Gastrocnemius medialis (tissue), 4 donors: ENCODE measurements around the gene PIK3IP1. TPM values are rescaled to one million over a fixed set of nuclear protein-coding genes. Genes with fewer than 3 reads are reported as not detected.
"Not testable (repeated sequence)": the region's sequence is repeated elsewhere in the genome, so short reads cannot be mapped to it uniquely, and the experiment has no call there.

Source experiments
- ATAC-seq, 2 donors: fragments of 150-250 bp; one replicate each; pipeline ENCODE4 v1.9.1; 2016
- DNase-seq, 2 donors: peaks; one replicate each; pipeline ENCODE4 v3.0.0-alpha.2; 2019
- H3K27ac ChIP-seq, 4 donors: fragments of 200-600 bp; sonication (generic); 1 replicate in 1 of 4; 2 replicates in 3 of 4; pipeline ENCODE4 v1.5.1; 2016 to 2018; ENCODE audit warnings: mild to moderate bottlenecking in 2 of 4, moderate library complexity in 1 of 4
- H3K27me3 ChIP-seq, 3 donors: fragments of 200-600 bp; sonication (generic) in 2 of 3; 1 replicate in 1 of 3; 2 replicates in 2 of 3; pipeline versions ENCODE4 v1.5.1 to v1.6.0; 2016 to 2019; ENCODE audit warnings: mild to moderate bottlenecking in 1 of 3, moderate library complexity in 1 of 3
- H3K36me3 ChIP-seq, 2 donors: fragments of 200-600 bp; sonication (generic) in 1 of 2; one replicate each; pipeline ENCODE4 v1.5.1; 2017 to 2018
- H3K4me1 ChIP-seq, 2 donors: fragments of 200-600 bp; sonication (generic) in 1 of 2; one replicate each; pipeline ENCODE4 v1.5.1; 2016 to 2017; ENCODE audit warnings: mild to moderate bottlenecking in 2 of 2
- H3K4me3 ChIP-seq, 4 donors: fragments of 200-600 bp; sonication (generic) in 3 of 4; 1 replicate in 1 of 4; 2 replicates in 3 of 4; pipeline ENCODE4 v1.5.1; 2016 to 2019; ENCODE audit warnings: mild to moderate bottlenecking in 2 of 4
- H3K9me3 ChIP-seq, 3 donors: fragments of 200-600 bp; sonication (generic) in 2 of 3; 1 replicate in 1 of 3; 2 replicates in 2 of 3; pipeline ENCODE4 v1.5.1; 2016 to 2019
- POLR2A ChIP-seq, 2 donors: fragments of 450-650 bp; IDR thresholded peaks; one replicate each; pipeline ENCODE4 v1.6.1; 2017; ENCODE audit warnings: antibody characterized with exemption in 2 of 2, mild to moderate bottlenecking in 2 of 2, moderate library complexity in 2 of 2
- in situ Hi-C, 4 donors: fragments of 200-750 bp; cut with MboI; loops; one replicate each; pipeline versions ENCODE4 v1.15.0 to v1.8.0; 2017; ENCODE audit warnings: low sequenced_read_pairs in 4 of 4
- intact Hi-C: fragments of 100-400 bp; cut with DNase I; formaldehyde crosslinking; loops from one replicate; pipeline ENCODE4 v1.15.1; 2023; ENCODE audit warnings: low total_unique reads
- total RNA-seq, 4 donors: library from RNA; depleted of rRNA; stranded (reverse); fragments of >200 nt; gene quantifications; one replicate each; pipeline versions ENCODE4 v1.1.0 to v1.2.3, GENCODE V29; 2016
- TF ChIP-seq, protein P1 (sequence below), 5 experiments: fragments of 450-650 bp in 3 of 5; fragments of 200-600 bp in 2 of 5; sonication (generic) in 2 of 5; IDR thresholded peaks in 4 of 5; conservative IDR thresholded peaks in 1 of 5; 1 replicate in 4 of 5; 2 replicates in 1 of 5; pipeline ENCODE4 v1.5.1; 2016 to 2019; ENCODE audit warnings: antibody characterized with exemption in 5 of 5, mild to moderate bottlenecking in 3 of 5, moderate library complexity in 3 of 5

Gene PIK3IP1
- total RNA-seq, 4 donors from 2014 or later, result 11.2 to 28.3 (median 14.5) TPM

GRCh38 chr22:31321421-31321820 lies 29.1 kb upstream of the PIK3IP1 start:
- peaks cover 0 to 13% of the 10 kb centered on the region in 2 donors for H3K36me3 ChIP-seq
- no peaks in the 10 kb centered on the region for H3K4me1 ChIP-seq
- no peak overlapping the region for H3K4me3 ChIP-seq
- H3K27ac ChIP-seq, result no peak overlapping the region
- no peaks in the 10 kb centered on the region for H3K27me3 ChIP-seq
- no peaks in the 10 kb centered on the region for H3K9me3 ChIP-seq
- no peak for TF ChIP-seq POLR2A (IDR thresholded peaks at IDR 0.05)
- TF ChIP-seq, protein P1, sequence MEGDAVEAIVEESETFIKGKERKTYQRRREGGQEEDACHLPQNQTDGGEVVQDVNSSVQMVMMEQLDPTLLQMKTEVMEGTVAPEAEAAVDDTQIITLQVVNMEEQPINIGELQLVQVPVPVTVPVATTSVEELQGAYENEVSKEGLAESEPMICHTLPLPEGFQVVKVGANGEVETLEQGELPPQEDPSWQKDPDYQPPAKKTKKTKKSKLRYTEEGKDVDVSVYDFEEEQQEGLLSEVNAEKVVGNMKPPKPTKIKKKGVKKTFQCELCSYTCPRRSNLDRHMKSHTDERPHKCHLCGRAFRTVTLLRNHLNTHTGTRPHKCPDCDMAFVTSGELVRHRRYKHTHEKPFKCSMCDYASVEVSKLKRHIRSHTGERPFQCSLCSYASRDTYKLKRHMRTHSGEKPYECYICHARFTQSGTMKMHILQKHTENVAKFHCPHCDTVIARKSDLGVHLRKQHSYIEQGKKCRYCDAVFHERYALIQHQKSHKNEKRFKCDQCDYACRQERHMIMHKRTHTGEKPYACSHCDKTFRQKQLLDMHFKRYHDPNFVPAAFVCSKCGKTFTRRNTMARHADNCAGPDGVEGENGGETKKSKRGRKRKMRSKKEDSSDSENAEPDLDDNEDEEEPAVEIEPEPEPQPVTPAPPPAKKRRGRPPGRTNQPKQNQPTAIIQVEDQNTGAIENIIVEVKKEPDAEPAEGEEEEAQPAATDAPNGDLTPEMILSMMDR (IDR thresholded peaks at IDR 0.05 in 4 of 5, conservative IDR thresholded peaks at IDR 0.05 in 1 of 5), result no peak
- in situ Hi-C loops, result no loop called here
- intact Hi-C loops, result no loop called here
- DNase-seq (no peak), ATAC-seq (no peak)

DNA sequence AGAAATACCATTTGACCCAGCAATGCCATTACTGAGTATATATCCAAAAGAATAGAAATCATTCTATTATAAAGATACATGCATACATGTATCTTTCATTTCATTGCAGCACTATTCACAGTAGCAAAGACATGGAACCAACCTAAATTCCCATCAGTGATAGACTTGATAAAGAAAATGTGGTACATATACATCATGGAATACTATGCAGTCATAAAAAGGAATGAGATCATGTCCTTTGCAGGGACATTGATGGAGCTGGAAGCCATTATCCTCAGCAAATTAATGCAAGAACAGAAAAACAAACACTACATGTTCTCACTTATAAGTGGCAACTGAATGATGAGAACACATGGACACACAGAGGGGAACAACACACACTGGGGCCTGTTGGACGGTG lies 21.9 kb upstream of the PIK3IP1 start:
- H3K9me3 ChIP-seq, DNase-seq, H3K27ac ChIP-seq, H3K27me3 ChIP-seq, H3K4me1 ChIP-seq, ATAC-seq, in situ Hi-C loops, H3K36me3 ChIP-seq, intact Hi-C loops, H3K4me3 ChIP-seq: not testable (repeated sequence)

GRCh38 chr22:31313366-31314147 lies 21.3 kb upstream of the PIK3IP1 start:
- H3K27ac ChIP-seq, result no peak overlapping the region
- ATAC-seq (peak; percentile 78 to 83), DNase-seq (peak in 1 of 2 donors; percentile 53)
- no peaks in the 10 kb centered on the region for H3K36me3 ChIP-seq
- no peak overlapping the region for H3K4me3 ChIP-seq
- no peaks in the 10 kb centered on the region for H3K9me3 ChIP-seq
- in situ Hi-C loops (no loop called here), intact Hi-C loops (loop anchor here (2.0 kb wide), 1 partner anchor 19 kb away; no protein-coding TSS in a partner anchor)
- H3K27me3 ChIP-seq, result no peaks in the 10 kb centered on the region
- no peak for TF ChIP-seq POLR2A (IDR thresholded peaks at IDR 0.05)
- TF ChIP-seq, protein P1 (IDR thresholded peaks at IDR 0.05 in 4 of 5, conservative IDR thresholded peaks at IDR 0.05 in 1 of 5), result peak; percentile 46 to 89 (median 78)
- peaks cover 0 to 8% of the 10 kb centered on the region in 2 donors for H3K4me1 ChIP-seq

DNA sequence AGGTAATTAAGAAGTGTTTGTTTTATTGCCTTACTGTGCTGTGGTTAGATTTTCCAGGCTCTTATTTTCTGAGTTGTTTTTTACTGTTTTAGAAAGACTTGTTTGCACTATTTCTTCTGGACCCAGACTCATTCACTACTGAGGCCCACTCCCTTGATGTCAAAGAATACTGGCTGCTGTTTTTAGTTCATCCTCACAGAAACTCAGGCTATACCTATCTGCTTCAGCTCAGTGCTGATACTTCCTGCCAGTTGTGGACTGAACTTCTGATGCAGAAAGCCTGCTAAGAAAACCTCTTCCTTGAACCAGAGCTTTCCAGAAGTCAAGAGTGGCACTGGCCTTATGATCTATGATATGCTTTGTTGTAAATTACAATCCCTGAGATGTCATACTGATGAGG lies 15.9 kb upstream of the PIK3IP1 start:
- Histone ChIP-seq H3K27me3 (no peaks in the 10 kb centered on the region), H3K36me3 (no peaks in the 10 kb centered on the region), H3K27ac (no peak overlapping the region), H3K9me3 (no peaks in the 10 kb centered on the region), H3K4me1 (peaks cover 0 to 3% of the 10 kb centered on the region in 2 donors), H3K4me3 (no peak overlapping the region)
- no peak for ATAC-seq
- TF ChIP-seq, protein P1 (IDR thresholded peaks at IDR 0.05 in 4 of 5, conservative IDR thresholded peaks at IDR 0.05 in 1 of 5), result no peak
- in situ Hi-C loops, result no loop called here
- DNase-seq, result no peak
- intact Hi-C loops, result no loop called here

GRCh38 chr22:31305194-31305593 lies 12.9 kb upstream of the PIK3IP1 start:
- no peaks in the 10 kb centered on the region for H3K4me1 ChIP-seq
- in situ Hi-C loops (no loop called here), intact Hi-C loops (no loop called here)
- H3K27me3 ChIP-seq, result no peaks in the 10 kb centered on the region
- H3K9me3 ChIP-seq, result no peaks in the 10 kb centered on the region
- no peaks in the 10 kb centered on the region for H3K36me3 ChIP-seq
- no peak for TF ChIP-seq POLR2A (IDR thresholded peaks at IDR 0.05)
- TF ChIP-seq, protein P1 (IDR thresholded peaks at IDR 0.05 in 4 of 5, conservative IDR thresholded peaks at IDR 0.05 in 1 of 5), result no peak
- ATAC-seq, result no peak
- no peak overlapping the region for H3K27ac ChIP-seq
- H3K4me3 ChIP-seq, result no peak overlapping the region
- DNase-seq, result no peak
